ENCODE measurements around the gene ADAM12.

Gene ADAM12

DNA sequence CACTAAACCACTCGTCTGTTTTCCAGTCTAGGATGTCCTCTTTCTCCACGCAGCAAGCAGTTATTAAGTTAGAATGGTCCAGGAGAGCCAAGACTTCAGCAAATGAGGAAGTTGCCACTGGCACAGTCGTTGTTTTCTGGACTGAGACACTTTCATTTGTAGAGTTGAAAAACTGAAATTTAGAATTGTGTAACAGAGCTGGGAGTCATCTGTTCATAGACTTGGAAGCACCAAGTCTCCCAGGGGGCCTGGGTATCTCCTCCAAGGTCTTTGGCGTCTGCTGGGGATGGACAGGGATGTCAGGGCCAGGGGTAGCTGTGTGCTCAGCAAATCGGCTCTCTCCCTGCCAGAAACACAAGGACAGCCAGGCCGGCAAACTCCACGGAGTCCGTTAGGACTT is 283.5 kb downstream of the ADAM12 start:
- TF ChIP-seq TOX (CRISPR knock-in tag; IDR thresholded peaks at IDR 0.05; ENCODE audit: borderline replicate concordance), result no peak
- TF ChIP-seq BACH2 (CRISPR knock-in tag; IDR thresholded peaks at IDR 0.05; ENCODE audit: borderline replicate concordance), result no peak
- TF ChIP-seq, protein P1, sequence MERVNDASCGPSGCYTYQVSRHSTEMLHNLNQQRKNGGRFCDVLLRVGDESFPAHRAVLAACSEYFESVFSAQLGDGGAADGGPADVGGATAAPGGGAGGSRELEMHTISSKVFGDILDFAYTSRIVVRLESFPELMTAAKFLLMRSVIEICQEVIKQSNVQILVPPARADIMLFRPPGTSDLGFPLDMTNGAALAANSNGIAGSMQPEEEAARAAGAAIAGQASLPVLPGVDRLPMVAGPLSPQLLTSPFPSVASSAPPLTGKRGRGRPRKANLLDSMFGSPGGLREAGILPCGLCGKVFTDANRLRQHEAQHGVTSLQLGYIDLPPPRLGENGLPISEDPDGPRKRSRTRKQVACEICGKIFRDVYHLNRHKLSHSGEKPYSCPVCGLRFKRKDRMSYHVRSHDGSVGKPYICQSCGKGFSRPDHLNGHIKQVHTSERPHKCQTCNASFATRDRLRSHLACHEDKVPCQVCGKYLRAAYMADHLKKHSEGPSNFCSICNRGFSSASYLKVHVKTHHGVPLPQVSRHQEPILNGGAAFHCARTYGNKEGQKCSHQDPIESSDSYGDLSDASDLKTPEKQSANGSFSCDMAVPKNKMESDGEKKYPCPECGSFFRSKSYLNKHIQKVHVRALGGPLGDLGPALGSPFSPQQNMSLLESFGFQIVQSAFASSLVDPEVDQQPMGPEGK (CRISPR knock-in tag; IDR thresholded peaks at IDR 0.05; ENCODE audit: borderline replicate concordance), result no peak
- no peak for TF ChIP-seq OSR1 (CRISPR knock-in tag; IDR thresholded peaks at IDR 0.05)
- TF ChIP-seq ISL1 (CRISPR knock-in tag; IDR thresholded peaks at IDR 0.05), result no peak
- no peak for TF ChIP-seq ZC3H10 (CRISPR knock-in tag; IDR thresholded peaks at IDR 0.05)
- TF ChIP-seq ARNTL (CRISPR knock-in tag; IDR thresholded peaks at IDR 0.05; ENCODE audit: borderline replicate concordance, low read depth), result no peak
- TF ChIP-seq, protein P2, sequence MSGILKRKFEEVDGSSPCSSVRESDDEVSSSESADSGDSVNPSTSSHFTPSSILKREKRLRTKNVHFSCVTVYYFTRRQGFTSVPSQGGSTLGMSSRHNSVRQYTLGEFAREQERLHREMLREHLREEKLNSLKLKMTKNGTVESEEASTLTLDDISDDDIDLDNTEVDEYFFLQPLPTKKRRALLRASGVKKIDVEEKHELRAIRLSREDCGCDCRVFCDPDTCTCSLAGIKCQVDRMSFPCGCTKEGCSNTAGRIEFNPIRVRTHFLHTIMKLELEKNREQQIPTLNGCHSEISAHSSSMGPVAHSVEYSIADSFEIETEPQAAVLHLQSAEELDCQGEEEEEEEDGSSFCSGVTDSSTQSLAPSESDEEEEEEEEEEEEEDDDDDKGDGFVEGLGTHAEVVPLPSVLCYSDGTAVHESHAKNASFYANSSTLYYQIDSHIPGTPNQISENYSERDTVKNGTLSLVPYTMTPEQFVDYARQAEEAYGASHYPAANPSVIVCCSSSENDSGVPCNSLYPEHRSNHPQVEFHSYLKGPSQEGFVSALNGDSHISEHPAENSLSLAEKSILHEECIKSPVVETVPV (CRISPR knock-in tag; IDR thresholded peaks at IDR 0.05), result no peak
- TF ChIP-seq ZFP3 (CRISPR knock-in tag; IDR thresholded peaks at IDR 0.05), result no peak
- no peak for TF ChIP-seq RARB (CRISPR knock-in tag; IDR thresholded peaks at IDR 0.05)
- TF ChIP-seq PPARA (CRISPR knock-in tag; IDR thresholded peaks at IDR 0.05; ENCODE audit: borderline replicate concordance), result no peak
- TF ChIP-seq, protein P3, sequence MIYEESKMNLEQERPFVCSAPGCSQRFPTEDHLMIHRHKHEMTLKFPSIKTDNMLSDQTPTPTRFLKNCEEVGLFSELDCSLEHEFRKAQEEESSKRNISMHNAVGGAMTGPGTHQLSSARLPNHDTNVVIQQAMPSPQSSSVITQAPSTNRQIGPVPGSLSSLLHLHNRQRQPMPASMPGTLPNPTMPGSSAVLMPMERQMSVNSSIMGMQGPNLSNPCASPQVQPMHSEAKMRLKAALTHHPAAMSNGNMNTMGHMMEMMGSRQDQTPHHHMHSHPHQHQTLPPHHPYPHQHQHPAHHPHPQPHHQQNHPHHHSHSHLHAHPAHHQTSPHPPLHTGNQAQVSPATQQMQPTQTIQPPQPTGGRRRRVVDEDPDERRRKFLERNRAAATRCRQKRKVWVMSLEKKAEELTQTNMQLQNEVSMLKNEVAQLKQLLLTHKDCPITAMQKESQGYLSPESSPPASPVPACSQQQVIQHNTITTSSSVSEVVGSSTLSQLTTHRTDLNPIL (CRISPR knock-in tag; IDR thresholded peaks at IDR 0.05; ENCODE audit: low read depth), result no peak
- TF ChIP-seq CSDC2 (CRISPR knock-in tag; IDR thresholded peaks at IDR 0.05), result no peak
- TF ChIP-seq, protein P4, sequence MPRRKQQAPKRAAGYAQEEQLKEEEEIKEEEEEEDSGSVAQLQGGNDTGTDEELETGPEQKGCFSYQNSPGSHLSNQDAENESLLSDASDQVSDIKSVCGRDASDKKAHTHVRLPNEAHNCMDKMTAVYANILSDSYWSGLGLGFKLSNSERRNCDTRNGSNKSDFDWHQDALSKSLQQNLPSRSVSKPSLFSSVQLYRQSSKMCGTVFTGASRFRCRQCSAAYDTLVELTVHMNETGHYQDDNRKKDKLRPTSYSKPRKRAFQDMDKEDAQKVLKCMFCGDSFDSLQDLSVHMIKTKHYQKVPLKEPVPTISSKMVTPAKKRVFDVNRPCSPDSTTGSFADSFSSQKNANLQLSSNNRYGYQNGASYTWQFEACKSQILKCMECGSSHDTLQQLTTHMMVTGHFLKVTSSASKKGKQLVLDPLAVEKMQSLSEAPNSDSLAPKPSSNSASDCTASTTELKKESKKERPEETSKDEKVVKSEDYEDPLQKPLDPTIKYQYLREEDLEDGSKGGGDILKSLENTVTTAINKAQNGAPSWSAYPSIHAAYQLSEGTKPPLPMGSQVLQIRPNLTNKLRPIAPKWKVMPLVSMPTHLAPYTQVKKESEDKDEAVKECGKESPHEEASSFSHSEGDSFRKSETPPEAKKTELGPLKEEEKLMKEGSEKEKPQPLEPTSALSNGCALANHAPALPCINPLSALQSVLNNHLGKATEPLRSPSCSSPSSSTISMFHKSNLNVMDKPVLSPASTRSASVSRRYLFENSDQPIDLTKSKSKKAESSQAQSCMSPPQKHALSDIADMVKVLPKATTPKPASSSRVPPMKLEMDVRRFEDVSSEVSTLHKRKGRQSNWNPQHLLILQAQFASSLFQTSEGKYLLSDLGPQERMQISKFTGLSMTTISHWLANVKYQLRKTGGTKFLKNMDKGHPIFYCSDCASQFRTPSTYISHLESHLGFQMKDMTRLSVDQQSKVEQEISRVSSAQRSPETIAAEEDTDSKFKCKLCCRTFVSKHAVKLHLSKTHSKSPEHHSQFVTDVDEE (CRISPR knock-in tag; IDR thresholded peaks at IDR 0.05), result no peak
- TF ChIP-seq ZNF8 (CRISPR knock-in tag; IDR thresholded peaks at IDR 0.05), result no peak
- no peak for ATAC-seq

DNA sequence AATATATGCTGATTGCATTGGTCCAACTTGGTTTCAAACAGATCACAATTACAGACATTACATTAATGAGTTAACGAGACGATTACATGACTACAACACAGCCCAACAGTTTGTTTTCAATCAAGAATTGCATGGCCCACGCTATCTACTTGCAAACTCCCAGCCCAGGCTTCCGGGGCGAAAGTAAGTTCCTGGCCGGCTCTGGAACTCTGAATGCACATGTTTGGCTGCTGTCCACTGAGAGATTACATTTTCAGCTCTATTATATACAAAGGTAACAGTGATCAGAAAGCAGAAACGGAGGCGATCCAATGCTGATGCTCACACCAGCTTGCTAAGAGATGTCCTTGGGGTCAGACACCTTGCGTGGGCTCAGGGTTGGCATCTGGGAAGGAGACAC is 285.6 kb downstream of the ADAM12 start:
- no peak for ATAC-seq
- TF ChIP-seq ZNF70 (CRISPR knock-in tag; IDR thresholded peaks at IDR 0.05), result no peak
- TF ChIP-seq, protein P3 (CRISPR knock-in tag; IDR thresholded peaks at IDR 0.05; ENCODE audit: low read depth), result no peak
- TF ChIP-seq ZNF8 (CRISPR knock-in tag; IDR thresholded peaks at IDR 0.05), result no peak
- no peak for TF ChIP-seq ZNF565 (CRISPR knock-in tag; conservative IDR thresholded peaks at IDR 0.05; ENCODE audit: low read depth)
- no peak for TF ChIP-seq ISL1 (CRISPR knock-in tag; IDR thresholded peaks at IDR 0.05)
- TF ChIP-seq GLIS3 (CRISPR knock-in tag; IDR thresholded peaks at IDR 0.05), result no peak
- no peak for TF ChIP-seq PPARA (CRISPR knock-in tag; IDR thresholded peaks at IDR 0.05; ENCODE audit: borderline replicate concordance)
- no peak for TF ChIP-seq TCF4 (CRISPR knock-in tag; IDR thresholded peaks at IDR 0.05; ENCODE audit: borderline replicate concordance)
- TF ChIP-seq, protein P1 (CRISPR knock-in tag; IDR thresholded peaks at IDR 0.05; ENCODE audit: borderline replicate concordance), result no peak
- TF ChIP-seq ZC3H10 (CRISPR knock-in tag; IDR thresholded peaks at IDR 0.05), result no peak
- no peak for TF ChIP-seq SNAI2 (CRISPR knock-in tag; IDR thresholded peaks at IDR 0.05)
- TF ChIP-seq CSDC2 (CRISPR knock-in tag; IDR thresholded peaks at IDR 0.05), result no peak
- TF ChIP-seq, protein P4 (CRISPR knock-in tag; IDR thresholded peaks at IDR 0.05), result no peak
- TF ChIP-seq, protein P5, sequence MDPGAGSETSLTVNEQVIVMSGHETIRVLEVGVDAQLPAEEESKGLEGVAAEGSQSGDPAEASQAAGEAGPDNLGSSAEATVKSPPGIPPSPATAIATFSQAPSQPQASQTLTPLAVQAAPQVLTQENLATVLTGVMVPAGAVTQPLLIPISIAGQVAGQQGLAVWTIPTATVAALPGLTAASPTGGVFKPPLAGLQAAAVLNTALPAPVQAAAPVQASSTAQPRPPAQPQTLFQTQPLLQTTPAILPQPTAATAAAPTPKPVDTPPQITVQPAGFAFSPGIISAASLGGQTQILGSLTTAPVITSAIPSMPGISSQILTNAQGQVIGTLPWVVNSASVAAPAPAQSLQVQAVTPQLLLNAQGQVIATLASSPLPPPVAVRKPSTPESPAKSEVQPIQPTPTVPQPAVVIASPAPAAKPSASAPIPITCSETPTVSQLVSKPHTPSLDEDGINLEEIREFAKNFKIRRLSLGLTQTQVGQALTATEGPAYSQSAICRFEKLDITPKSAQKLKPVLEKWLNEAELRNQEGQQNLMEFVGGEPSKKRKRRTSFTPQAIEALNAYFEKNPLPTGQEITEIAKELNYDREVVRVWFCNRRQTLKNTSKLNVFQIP (CRISPR knock-in tag; IDR thresholded peaks at IDR 0.05; ENCODE audit: borderline replicate concordance, low read depth), result no peak
